ENCODE data around the gene AGPS.
"Not testable (repeated sequence)": the region's sequence is repeated elsewhere in the genome, so short reads cannot be mapped to it uniquely, and the experiment has no call there.

GRCh38 chr2:177410629-177411028, 18.1 kb downstream of the AGPS start:
- TF ChIP-seq POLR2AphosphoS5 (IDR thresholded peaks at IDR 0.05; ENCODE audit: borderline replicate concordance, low read depth, low read length); EZH2 (IDR thresholded peaks at IDR 0.05); FOXP2 (optimal IDR thresholded peaks at IDR 0.05; ENCODE audit: control extremely low read depth, extremely low read length, insufficient read depth): not testable (repeated sequence)
